ENCODE results near the gene TP53I11.

DNA sequence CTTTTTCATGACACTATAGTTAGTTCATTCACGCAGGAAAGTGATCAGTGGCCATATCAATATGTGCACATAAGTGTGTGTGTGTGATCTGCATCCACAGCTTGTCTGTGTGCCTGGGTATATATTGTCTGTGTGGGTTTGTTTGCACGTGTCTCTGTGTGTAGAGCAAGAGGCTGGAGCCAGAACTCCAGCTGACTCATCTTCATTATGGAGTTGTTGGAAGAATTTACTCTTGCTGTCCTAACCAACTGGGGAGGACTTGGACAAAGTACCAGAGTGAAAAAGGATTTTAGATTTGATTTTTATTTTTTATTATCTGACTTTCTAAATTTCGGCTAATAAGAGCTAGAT, 63.9 kb downstream of the TP53I11 start:
- TF ChIP-seq, protein P1, sequence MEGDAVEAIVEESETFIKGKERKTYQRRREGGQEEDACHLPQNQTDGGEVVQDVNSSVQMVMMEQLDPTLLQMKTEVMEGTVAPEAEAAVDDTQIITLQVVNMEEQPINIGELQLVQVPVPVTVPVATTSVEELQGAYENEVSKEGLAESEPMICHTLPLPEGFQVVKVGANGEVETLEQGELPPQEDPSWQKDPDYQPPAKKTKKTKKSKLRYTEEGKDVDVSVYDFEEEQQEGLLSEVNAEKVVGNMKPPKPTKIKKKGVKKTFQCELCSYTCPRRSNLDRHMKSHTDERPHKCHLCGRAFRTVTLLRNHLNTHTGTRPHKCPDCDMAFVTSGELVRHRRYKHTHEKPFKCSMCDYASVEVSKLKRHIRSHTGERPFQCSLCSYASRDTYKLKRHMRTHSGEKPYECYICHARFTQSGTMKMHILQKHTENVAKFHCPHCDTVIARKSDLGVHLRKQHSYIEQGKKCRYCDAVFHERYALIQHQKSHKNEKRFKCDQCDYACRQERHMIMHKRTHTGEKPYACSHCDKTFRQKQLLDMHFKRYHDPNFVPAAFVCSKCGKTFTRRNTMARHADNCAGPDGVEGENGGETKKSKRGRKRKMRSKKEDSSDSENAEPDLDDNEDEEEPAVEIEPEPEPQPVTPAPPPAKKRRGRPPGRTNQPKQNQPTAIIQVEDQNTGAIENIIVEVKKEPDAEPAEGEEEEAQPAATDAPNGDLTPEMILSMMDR (IDR thresholded peaks at IDR 0.05 in 8 of 11, conservative IDR thresholded peaks at IDR 0.05 in 3 of 11): no peak
- TF ChIP-seq POLR2A (IDR thresholded peaks at IDR 0.05): no peak
- no peak for TF ChIP-seq POLR2AphosphoS5 (IDR thresholded peaks at IDR 0.05)

Data from spleen (tissue), 7 donors.